Measurements from ENCODE around the gene PHAF1.
A peak's percentile ranks its signal among the peaks of the same experiment; 100 is the strongest.

Gene PHAF1

DNA sequence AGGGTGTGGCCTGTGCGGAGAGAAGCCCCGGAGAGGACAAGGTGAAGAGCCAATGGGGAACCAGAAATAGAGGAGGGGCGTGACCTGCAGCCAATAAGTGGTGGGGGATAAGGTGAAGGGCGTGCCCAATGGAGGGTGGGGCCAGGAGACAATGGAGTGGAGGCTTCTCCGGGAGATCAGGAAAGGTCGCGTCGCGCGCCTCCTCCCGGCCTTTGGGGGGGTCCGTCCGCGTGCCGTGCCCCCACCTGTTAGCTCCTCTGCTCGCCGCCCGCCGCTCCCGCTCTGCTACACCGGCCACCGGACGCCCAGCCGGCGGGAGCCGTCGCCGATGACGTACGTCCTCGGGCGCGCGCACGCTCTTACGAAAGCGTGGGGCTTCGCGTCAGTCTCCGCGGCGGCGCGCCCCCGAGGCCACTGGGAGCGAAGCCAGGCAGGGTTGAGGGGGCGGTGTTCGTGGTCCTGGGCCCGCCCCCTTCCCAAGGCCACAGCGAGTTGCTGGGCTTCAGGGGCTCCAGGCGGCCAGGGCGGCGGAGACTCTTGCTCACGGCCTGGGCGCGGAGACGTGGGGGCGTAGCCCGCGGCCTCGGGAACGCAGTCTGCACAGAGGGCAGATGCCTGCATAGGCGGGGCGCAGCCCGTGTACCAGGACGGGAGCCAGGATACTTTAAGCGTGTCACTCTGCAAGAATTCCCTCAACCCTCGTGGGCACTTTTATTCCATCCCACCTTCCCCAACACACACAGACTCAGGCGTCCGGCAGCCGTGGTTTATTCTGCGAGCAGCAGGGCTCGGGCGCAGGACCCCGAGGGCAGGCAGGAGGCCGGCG lies 74.1 kb downstream of the PHAF1 start, which contains the start of gene MATCAP1:
TSS of gene MATCAP1 (minus strand) at position 337 of the 826 bp plus-strand sequence. CDS start 3,353 bp downstream, outside the sequence.
- DNase-seq = peak; percentile 95

DNA sequence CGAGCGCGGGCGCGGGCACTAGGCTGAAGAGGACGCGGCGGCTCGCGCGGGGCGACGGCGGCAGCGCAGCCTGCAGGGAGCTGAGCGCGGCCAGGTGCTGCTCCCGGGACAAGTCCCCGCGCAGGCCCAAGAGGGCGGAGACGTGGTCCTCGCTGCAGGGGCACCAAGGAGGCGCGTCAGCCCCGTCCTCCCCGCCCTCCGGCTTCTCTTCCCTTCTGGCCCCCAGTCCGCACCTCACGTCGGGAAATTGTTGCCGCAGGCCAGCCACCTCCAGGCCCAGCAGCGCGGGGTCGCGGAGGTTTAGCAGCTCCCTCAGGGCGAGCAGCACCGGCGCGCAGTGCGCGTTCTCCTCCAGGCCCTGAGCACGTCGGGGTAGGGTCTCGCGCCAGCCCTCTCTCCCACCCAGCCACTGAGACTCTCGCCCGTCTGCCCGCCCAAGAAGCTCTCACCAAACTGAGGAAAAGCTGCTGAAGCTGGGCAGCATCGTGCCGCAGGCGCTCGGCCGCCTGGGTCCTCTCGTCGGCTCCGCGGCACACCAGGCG lies 74.8 kb downstream of the PHAF1 start:
- no peak for DNase-seq

DNA sequence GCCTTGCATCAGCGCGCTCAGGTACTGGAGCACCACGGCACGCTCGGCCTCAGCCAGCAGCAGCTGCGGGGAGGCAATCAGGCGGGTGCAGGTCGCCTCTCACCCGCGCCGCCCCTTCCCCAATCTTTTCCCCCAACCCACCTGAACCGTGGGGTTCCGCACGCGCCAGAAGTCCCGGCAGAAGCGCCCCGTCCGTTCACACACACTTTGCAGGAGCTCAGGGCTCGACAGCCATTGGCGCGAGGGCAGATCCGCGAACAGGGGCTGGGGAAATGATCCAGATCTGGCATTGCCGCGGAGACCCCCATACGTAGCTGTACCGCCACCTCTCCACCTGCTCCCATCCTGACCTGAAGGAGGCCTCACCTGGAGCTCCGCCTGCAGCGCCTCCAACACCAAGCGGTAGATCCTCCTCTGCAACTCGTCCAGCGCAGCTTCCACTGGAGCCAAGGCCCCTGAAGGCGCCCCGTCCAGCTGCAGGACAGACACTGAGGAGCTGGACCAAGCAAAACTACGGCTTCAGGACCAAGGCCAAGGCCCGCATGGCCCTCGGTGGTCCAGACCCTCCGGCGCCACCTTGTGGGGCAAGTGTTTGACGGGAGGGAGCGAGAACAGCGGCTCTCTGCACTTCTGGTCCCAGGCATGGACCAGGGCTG lies 75.4 kb downstream of the PHAF1 start:
- DNase-seq = peak; percentile 15

DNA sequence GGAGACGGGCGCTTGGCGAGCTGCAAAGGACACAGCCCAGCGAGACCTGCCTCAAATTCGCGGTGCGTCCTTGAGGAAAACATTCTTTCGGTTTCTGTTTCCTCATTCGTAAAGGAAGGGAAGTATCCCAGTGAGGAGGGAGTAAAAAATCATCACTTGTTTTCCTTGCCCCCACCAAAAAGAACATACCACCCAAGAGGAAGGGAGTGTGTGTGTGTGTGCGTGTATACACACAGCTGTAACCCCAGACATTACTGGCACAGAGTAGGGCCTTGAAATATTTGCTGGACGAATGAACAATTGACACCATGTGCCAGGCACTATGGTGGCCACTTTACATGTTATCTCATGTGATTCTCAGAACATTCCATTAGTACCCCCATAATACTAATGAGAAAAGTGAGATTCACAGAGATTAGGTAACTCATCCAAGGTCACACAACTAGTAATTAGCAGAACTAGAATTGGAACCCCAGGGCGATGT lies 76.0 kb downstream of the PHAF1 start:
- no peak for DNase-seq

DNA sequence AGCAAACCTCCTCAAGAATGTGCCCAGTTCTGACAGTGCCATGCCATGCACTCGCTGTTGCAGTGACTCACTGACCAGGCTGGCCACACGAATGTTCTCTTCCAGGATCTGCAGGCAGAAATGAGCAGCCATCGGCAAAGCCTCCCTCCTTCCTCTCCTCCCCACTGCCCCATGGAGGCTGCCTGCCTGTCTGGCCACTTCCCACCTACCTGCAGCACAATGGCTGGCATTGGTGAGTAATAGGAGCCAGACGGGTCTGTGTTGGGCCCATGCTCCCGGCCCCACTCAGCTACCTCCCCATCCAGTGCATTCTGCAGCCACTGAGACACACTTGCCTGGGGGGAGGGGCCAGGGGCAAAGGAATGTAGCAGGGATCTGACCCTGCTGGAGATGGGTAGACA lies 76.8 kb downstream of the PHAF1 start:
- DNase-seq = no peak

DNA sequence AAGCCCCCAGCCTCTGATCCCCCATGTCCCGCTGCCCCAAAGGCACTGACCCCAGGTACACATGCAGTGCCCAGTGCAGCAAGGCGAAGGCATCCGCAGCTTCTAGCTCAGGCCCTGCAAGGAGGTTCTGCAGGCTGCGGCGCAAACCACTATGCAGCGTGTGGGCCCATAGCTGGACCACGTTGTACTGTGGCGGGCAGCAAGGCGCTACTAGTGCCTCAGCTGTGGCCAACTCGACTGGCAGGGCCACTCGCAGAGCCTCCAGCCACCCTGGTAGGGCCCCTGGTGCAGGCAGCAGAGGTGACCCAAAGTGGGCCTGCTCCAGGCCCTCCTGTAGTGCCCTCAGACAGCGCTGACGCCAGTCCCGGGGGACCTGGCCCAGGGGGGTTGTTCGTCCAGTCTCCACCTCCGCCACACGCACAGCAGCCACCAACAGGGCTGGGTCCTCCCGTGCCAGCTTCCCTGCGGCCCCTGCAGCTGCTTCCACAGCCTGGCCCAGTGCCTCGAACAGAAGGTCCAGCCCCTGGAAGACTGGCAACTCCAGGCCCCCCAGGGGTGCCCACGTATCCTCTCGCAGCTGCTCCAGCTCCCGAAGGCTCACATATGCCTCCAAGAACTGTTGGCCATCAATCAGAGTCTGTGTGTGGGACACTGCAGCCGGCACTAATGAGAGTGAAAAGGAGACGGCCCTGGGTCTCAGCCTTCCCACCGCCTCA lies 77.6 kb downstream of the PHAF1 start:
- DNase-seq = no peak

DNA sequence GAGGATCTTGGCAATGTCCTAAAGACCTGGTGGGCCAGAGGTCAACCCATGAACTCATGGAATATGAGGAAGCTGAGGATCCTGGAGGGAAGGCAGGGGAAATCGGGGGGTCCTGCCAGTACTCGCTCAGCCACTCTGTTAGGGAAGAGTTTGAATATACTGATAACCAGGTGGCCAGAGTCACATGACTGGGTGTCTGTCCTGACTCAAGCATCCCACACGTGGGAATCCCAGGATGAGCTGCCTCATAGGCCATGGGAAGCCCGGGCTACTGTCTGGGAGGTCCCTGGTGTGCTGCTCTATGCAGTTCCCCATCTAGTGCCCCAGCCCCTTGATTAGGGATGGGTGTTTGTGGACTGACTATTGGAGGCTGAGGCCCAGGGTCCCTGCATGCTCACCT lies 78.6 kb downstream of the PHAF1 start:
- DNase-seq = no peak

DNA sequence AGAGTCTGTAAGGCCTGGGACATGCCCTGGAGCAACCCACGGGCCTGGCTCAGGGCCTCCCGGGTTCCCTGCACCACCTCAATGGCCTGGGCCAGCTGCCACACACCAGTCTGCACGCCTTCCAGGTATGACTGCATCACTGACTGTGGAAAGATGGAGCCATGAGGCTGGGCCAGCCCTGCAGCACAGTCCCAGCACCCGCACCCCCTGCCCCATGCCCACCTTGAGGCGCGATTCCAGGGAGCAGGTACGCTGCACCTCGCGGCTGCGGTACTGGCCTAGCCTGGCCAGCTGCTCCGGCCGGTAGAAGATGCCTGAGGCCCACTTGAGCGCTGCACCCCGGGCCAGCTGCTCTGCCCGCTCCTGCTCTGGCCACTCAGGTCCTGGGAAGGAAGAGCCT lies 79.1 kb downstream of the PHAF1 start:
- DNase-seq = no peak

DNA sequence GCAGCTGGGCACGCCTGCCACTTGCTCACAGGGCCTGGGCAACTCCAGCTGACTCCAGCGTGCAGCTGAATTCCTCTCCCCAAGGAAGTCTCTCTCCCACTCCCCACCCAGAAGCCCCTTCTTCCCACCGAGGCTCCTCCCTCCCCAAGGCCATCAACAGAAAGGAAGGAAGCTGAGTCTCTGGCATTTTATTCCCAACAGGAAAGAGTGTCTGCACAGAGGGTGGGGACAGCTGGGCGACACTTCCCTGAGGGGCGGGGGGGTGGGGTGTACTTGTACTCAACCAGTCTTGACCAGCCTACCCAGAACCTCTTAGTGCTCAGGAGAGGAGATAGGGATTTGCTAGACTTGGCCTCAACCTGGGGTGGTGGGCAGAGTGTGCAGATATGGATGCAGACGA lies 80.3 kb downstream of the PHAF1 start, which contains the start of gene EXOC3L1:
TSS of gene EXOC3L1 (minus strand) at position 96 of the 400 bp plus-strand sequence. CDS start 460 bp downstream, outside the sequence.
- no peak for DNase-seq

DNA sequence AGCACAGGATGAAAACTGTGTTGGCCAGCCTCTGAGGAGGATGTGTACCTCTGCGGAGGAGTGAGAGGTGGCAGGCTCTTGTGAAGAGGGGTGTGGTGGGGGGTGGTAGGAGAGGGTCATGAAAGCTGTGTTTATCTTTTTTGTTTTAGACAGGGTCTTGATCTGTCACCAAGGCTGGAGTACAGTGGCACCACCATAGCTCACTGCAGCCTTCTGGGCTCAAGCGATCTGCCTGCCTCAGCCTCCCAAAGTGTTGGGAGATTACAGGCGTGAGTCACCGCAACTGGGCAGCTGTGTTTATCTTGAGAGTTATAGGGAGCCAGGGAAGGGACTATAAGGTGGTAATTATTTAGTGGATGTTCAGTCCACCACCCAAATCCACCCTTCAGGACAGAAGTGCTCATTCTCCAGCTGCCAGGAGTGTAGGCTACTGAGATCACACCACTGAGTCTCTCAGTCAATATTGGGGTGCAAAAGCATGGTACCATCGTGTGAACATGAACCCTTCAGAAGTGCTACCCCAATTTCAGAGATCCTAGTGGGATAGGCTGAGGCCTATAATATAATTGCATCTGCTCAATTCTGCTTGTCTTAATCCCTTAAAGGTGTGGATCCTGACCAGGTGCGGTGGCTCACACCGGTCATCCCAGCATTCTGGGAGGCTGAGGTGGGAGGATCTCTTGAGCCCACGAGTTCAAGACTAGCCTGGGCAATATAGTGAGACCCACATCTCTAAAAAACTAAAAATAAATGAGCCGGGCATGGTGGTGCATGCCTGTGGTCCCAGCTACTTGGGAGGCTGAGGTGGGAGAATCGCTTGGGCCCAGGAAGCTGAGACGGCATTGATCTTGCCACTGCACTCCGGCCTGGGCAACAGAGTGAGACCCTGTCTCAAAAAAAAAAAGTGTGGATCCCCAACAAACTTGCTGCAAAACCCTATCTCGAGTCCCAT lies 81.0 kb downstream of the PHAF1 start:
- DNase-seq = no peak

DNA sequence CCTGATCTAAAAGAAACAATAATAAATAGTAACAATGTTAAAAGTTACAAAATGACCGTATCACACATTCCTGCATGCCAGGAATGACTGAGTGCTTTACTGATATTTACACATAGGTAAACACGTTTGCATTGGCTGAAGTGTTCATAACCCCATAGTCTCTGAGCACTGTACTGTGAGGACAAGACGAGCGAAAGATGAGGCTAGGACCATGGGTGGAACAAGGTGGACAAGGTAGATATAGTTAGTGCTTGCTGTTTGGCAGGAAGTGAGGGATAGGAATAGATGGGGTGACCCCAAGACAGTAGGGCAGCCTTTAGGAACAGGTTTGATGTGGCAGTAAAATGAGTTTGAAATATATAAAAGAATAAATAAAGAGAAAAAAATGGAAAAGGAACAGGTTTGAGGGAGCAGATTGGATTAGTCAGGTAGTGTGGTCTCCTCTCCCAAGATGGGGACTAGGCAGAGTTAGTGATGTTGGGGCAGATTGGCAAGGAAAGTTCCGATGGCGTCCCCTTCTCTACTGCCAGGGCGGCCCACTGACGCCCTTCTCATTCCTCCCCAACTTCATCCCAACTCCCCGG lies 81.8 kb downstream of the PHAF1 start:
- no peak for DNase-seq

DNA sequence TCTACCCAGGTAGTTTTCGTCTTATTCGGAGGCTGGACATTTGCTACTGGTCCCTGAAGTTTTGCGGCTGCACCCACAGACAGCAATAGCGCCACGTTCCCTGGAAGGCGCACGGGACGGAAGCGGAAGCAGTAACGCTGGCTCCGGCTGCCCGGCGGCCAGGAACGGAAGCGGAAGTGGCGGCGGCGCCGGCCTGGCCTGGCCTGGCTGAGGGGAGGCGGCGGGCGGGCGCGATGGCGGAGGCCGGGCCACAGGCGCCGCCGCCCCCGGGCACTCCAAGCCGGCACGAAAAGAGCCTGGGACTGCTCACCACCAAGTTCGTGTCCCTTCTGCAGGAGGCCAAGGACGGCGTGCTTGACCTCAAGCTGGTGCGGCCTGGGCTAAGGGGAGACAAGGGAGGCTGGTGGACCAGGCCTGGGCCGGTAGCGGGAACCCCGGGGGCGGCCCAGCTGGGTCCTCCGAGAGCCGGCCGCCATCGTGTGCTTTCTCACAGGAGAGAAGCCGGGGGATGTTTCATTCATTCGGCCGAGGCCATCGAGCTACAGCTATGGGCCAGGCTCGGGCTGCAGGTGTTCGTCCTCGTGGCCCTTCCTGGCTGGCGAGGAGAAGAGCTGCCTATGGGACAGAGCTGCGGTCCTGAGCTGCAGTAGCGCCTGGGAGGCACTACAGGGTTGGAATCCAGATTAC lies 82.4 kb downstream of the PHAF1 start, which contains the start of gene E2F4:
TSS of gene E2F4 (plus strand) at position 161 of the 687 bp plus-strand sequence. CDS start at position 234, 73 bp downstream.
- peak; percentile 38 for DNase-seq

DNA sequence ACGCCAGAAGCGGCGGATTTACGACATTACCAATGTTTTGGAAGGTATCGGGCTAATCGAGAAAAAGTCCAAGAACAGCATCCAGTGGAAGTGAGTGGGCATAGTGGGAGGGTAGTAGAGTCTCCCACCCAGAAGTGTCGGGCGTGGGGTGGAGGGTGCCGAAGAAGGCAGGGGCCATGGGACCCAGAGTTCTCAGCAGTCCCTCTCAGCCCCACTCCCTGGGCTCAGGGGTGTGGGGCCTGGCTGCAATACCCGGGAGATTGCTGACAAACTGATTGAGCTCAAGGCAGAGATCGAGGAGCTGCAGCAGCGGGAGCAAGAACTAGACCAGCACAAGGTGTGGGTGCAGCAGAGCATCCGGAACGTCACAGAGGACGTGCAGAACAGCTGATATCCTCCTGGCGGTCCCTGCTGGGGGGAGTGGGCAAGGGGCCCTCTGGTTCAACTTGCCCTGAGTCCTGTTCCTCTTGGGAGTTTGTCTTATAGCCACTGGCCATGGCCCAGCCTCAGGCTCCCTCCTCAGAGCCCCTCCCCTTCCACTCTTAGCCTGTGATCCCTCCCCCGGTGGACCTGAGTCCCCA lies 83.1 kb downstream of the PHAF1 start:
- DNase-seq = no peak

DNA sequence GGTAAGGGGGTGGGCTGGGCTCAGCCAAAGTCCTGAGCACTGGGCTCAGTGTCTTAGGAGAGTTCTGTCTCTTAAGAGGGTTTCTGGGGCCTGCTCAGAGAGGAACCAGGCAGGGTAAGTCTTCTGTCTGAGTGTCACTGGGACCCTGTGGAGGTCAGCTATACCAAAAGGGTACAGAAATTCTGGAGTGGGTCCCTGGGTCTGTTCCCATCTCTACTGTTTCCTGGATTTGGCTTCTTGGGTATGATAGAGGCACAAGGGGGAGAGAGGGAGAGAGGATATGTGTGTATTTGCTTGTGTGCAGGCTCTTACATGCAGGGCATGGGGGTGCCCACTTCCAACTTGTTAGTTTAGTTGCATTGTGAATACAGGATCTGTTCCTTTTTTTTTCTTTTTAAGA lies 83.8 kb downstream of the PHAF1 start:
- DNase-seq = no peak

DNA sequence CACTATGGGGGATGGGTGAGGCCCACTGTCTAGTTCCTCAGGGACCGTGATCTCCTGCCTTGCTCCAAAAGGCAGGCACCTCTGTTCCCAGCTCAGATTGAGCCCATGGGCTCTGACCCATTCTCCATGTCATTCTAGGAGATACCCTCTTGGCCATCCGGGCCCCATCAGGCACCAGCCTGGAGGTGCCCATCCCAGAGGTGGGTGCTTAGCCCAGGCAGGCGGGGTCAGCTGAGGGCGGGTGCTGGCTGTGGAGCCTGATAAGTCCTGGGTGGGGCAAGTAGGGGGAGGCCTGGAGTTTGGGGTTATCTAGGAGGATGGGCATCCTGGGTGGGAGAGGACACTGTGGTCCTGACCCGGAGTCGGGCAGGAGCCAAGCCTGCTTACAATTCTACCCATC lies 84.5 kb downstream of the PHAF1 start:
- no peak for DNase-seq

DNA sequence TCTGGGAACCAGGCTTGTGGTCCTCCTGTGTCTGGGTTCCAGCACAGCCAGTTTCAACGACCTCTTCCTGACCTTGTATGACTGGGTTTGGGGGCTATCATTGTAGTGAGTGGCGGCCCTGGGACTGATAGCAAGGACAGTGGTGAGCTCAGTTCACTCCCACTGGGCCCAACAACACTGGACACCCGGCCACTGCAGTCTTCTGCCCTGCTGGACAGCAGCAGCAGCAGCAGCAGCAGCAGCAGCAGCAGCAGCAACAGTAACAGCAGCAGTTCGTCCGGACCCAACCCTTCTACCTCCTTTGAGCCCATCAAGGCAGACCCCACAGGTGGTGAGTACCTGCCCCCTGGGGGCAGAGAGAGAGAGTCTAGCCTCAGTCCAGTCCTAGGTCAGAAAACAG lies 85.9 kb downstream of the PHAF1 start:
- no peak for DNase-seq

DNA sequence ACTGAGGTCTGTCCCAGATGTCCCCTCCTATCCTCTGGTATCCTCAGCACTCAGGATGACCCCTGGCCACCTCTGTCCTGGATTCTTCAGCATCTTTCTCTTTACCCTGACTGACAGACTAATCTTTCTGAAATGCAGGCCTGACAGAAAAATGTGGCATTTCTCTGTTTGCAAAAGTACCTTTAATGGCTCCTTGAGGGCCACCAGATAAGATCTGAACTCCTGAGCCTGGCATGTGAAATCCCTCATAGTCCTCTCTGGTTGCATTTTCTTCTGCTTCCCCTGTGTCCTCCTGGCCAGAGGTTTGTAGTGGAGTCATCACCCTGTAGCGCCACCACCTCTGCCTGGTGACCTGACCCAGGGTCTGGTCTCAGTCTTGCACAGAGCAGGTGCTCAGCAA lies 87.1 kb downstream of the PHAF1 start:
- DNase-seq = no peak

DNA sequence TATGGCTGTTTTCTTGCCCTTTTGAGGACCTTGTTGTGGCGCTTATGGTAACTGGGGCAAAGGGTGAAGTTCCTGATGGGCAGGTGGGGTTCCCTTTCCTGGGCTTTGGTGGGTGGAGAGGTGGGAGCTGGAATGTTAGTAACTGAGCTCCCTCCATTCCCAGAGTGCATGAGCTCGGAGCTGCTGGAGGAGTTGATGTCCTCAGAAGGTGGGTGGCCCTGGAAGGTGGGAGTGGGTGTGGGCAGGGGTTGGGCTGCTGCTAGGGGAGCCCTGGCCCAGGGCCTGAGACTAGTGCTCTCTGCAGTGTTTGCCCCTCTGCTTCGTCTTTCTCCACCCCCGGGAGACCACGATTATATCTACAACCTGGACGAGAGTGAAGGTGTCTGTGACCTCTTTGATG lies 88.0 kb downstream of the PHAF1 start:
- DNase-seq = no peak
